NCI-H1436 (cell line): ENCODE data around the gene MAVS.
A peak's percentile ranks its signal among the peaks of the same experiment; 100 is the strongest.
"Not testable (repeated sequence)": the region's sequence is repeated elsewhere in the genome, so short reads cannot be mapped to it uniquely, and the experiment has no call there.

ENCODE experiments used
- DNase-seq: peaks from one replicate; lab custom pipeline; 2025; lab: John Stamatoyannopoulos, UW

Gene MAVS

DNA sequence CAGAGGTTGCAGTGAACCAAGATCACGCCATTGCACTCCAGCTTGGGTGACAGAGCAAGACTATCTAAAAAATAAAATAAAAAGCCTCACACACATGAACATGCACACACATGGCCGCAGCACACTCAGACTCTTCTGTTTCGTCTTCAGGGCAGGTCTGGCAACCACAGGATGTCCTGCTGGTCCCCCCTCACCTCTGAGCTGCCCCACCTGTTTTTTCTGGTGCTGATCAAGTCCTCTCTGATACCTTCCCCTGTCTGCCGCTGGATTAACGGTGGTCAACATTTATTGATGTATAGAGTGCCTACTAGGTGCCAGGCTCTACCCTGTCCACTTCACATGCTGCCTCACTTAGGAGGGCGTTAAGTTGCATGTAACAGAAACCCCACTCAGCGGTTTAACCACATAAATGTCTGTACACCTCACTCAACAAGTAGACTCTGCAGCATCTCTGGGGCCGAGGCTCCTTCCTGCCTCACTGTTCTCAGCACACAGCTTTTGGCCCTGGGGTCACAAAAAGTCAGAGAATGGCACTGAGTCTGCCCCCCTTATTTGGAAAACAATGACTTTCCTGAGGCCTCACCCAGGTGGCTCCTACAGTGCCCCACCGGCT lies 30.8 kb upstream of the MAVS start:
- no peak for DNase-seq

- DNase-seq = peak; percentile 51
These were observed 28.2 kb upstream of the MAVS start for GRCh38 chr20:3818155-3819151.

- DNase-seq = no peak
These were observed 27.1 kb upstream of the MAVS start for GRCh38 chr20:3819411-3820047.

GRCh38 chr20:3820048-3820900 lies 26.4 kb upstream of the MAVS start, which contains the start of gene AP5S1:
TSS of gene AP5S1 (plus strand) at chr20:3820547. CDS start at chr20:3822118, 1,571 bp downstream.
- DNase-seq = peak; percentile 84

DNA sequence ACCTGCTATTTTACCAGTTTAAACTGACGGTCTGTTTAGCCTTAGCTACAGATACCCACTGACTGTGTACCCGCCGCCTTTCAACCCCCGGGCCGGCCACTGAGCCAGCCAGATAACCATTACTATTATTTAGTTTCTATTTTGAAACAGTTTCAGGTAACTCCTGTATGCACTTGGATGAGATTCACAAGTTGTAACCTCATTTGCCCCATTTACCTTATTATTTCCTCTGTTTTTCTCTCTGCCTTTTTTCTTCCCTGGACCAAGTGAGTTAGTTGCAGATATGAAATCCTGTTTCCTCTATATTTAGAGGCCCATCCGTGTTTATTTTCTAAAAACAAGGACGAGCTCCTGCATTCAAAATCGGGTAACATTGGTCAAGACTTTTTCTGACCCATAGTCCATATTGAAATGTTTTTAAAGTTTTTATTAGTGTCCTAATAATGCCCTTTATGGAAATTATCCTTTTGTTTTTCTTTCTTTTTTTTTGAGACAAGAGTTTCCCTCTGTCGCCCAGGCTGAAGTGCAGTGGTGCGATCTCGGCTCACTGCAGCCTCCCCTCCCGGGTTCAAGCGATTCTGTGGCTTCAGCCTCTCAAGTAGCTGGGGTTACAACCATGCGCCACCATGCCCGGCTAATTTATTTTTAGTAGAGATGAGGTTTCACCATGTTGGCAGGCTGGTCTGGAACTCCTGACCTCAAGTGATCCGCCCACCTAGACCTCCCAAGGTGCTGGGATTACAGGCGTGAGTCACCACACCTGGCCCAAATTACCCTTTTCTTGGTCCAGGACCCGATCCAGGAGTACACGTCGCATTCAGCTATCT lies 25.5 kb upstream of the MAVS start:
- no peak for DNase-seq

DNA sequence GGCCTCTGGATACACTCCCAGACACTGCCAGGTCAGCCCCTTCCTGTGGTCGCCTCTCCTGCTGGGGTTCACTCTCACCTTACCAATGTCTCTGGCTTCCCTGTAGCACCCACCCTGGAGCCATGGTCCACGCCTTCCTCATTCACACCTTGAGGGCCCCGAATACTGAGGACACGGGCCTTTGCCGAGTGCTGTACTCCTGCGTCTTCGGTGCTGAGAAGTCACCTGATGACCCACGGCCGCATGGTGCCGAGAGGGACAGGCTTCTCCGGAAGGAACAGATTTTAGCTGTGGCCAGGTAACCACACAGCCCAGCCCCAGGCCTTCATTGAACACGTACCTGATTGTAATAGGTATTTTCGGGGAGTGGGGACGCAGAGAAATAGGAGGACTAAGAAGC lies 24.6 kb upstream of the MAVS start:
- DNase-seq = no peak

DNA sequence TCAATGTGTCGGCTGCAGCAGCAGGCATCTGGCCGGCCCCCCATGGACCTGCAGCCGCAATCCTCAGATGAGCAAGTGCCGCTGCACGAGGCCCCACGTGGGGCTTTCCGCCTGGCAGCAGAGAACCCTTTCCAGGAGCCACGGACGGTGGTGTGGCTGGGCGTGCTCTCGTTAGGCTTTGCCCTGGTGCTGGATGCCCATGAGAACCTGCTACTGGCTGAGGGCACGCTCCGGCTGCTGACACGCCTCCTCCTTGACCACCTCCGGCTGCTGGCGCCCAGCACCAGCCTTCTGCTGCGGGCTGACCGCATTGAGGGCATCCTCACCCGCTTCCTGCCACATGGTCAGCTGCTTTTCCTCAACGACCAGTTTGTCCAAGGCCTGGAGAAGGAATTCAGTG lies 22.8 kb upstream of the MAVS start:
- DNase-seq = no peak

- DNase-seq = no peak
These were observed 21.1 kb upstream of the MAVS start for GRCh38 chr20:3825526-3825925.

GRCh38 chr20:3826420-3826819 lies 20.2 kb upstream of the MAVS start:
- DNase-seq = no peak

GRCh38 chr20:3828798-3829197 lies 17.8 kb upstream of the MAVS start:
- DNase-seq = no peak

- DNase-seq = not testable (repeated sequence)
These were observed 16.7 kb upstream of the MAVS start for GRCh38 chr20:3829891-3830290.

GRCh38 chr20:3836132-3836531 lies 10.5 kb upstream of the MAVS start:
- DNase-seq = no peak

DNA sequence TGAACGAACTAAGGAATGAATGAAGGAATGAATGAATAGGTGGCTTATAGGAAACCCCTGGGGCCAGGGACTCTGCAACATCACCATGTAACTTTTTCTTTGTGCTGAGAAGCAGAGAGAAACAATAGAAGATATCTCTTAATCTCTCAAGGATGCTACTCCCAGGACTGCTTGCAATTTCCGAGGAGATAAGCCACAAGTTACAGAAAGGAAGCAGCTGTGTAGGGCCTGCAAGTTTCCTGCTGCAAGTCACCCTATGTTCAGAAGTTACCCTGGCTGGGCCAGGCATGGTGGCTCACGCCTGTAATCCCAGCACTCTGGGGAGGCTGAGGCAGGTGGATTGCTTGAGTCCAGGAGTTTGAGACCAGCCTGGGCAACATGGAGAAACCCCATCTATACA lies 7.3 kb upstream of the MAVS start:
- DNase-seq = no peak

- DNase-seq = not testable (repeated sequence)
These were observed 6.4 kb upstream of the MAVS start for GRCh38 chr20:3840201-3840600.

- no peak for DNase-seq
These were observed 4.2 kb upstream of the MAVS start for GRCh38 chr20:3842348-3842930.

- no peak for DNase-seq
These were observed 3.1 kb upstream of the MAVS start for GRCh38 chr20:3843490-3843889.

GRCh38 chr20:3843990-3844619 lies 2.5 kb upstream of the MAVS start:
- not testable (repeated sequence) for DNase-seq

DNA sequence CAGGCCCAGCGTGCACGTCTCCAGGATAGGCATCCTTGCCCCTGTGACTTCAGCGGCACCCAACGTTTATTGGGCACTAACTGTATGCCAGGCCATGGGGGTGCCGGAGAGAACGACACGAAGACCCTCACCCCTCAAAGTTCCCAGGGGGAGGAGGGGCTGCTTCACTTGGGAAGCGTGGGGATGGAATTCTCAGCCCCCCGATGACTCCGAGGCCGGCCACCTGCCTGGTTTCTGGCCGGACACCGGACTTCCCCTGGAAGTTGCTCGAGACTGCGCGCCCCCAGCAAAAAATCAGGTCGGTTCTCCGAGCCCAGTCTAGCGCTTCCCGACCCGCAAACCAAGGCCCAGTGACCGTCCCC lies 275 bp upstream of the MAVS start:
- DNase-seq = no peak

- DNase-seq = no peak
These were observed 851 bp downstream of the MAVS start for GRCh38 chr20:3847429-3847940.

DNA sequence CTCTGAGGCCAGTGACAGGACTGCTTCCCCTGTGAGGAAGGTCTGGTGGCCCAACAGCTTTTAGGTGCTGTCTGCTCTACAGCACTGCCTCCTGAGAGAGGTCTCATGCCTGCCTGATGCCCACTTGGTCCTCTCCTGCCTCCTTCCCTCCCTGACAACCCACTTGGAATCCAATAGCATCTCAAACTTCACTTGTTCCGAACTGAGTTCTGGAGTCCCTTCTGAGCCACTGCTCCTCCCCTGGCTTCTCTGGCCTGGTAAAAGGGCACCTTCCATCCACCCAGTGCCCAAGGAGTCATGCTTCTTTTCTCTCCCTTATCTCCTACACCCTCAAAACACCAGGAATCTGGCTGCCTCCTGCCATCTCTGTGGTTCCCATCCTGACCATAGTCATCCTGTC lies 1.9 kb downstream of the MAVS start:
- DNase-seq = no peak
